RWPE1 (cell line): ENCODE results near the gene NXPE2.

Experiments
- CTCF ChIA-PET: fragments of 350-600 bp; sonication (Branson Sonifier 250); formaldehyde crosslinking; extraction: SDS; loops from one replicate; lab custom pipeline; 2021; lab: Yijun Ruan, JAX
- POLR2A ChIA-PET: fragments of 400-600 bp; formaldehyde crosslinking; extraction: SDS; loops from one replicate; lab custom pipeline; 2020; ENCODE audit warnings: antibody characterized with exemption; ENCODE audit not compliant: low non-redundant PET; lab: Yijun Ruan, JAX
- DNase-seq: peaks from one replicate; pipeline ENCODE4 v3.0.0; 2012; ENCODE audit warnings: low spot score
- H3K27ac ChIP-seq: fragments of 450-650 bp; 2 replicates; pipeline ENCODE4 v1.5.1; 2017
- CTCF ChIP-seq: fragments of 450-650 bp; conservative IDR thresholded peaks from 2 replicates; pipeline ENCODE4 v1.5.1; 2017; ENCODE audit warnings: low read depth, mild to moderate bottlenecking

NXPE2 gene

GRCh38 chr11:114736806-114737205 lies 58.5 kb downstream of the NXPE2 start:
- no peak for TF ChIP-seq CTCF
- POLR2A ChIA-PET = no interaction called here
- no peak for DNase-seq
- CTCF ChIA-PET = no interaction called here
- no peak overlapping the region for H3K27ac ChIP-seq

- DNase-seq = peak; percentile 4
- ChIA-PET POLR2A (no interaction called here), CTCF (interaction anchor here (0.5 to 0.7 kb wide), 3 partner anchors 403 to 1876 kb away, joined by 3 to 6 read pairs (median 5); no protein-coding TSS in a partner anchor)
- peak; percentile 78 for TF ChIP-seq CTCF
- no peak overlapping the region for H3K27ac ChIP-seq
Measured at GRCh38 chr11:114738954-114739353, 60.6 kb downstream of the NXPE2 start.

GRCh38 chr11:114745150-114745671 lies 66.9 kb downstream of the NXPE2 start:
- POLR2A ChIA-PET = no interaction called here
- CTCF ChIA-PET = interaction anchor here (0.6 to 0.7 kb wide), 2 partner anchors 126 to 1414 kb away, joined by 3 read pairs; no protein-coding TSS in a partner anchor
- H3K27ac ChIP-seq = no peak overlapping the region
- no peak for TF ChIP-seq CTCF
- no peak for DNase-seq

GRCh38 chr11:114746013-114746412 lies 67.7 kb downstream of the NXPE2 start:
- TF ChIP-seq CTCF = no peak
- DNase-seq = no peak
- ChIA-PET CTCF (interaction anchor here (0.7 kb wide), 1 partner anchor 125 kb away, joined by 3 read pairs; no protein-coding TSS in a partner anchor), POLR2A (no interaction called here)
- no peak overlapping the region for H3K27ac ChIP-seq
